HEK293 (cell line): ENCODE measurements around the gene PLAGL1.

ENCODE experiments used
- CTCF ChIA-PET: fragments of 350-600 bp; formaldehyde crosslinking; extraction: SDS; loops from one replicate; lab custom pipeline; 2021; ENCODE audit warnings: antibody characterized with exemption; lab: Yijun Ruan, JAX
- POLR2A ChIA-PET: fragments of 300-600 bp; formaldehyde crosslinking; extraction: SDS; loops from one replicate; lab custom pipeline; 2020; ENCODE audit warnings: antibody characterized with exemption, inconsistent platforms; lab: Yijun Ruan, JAX
- H3K27ac ChIP-seq: fragments of 200-500 bp; sonication (Bioruptor generic); 2 replicates; pipeline ENCODE4 v1.5.1; 2014; ENCODE audit warnings: low read depth, low read length, control low read depth, inconsistent platforms; ENCODE audit errors: extremely low read depth
- H3K36me3 ChIP-seq, 2 experiments: fragments of 200-500 bp in 1 of 2; sonication (Bioruptor generic) in 1 of 2; 1 replicate in 1 of 2; 2 replicates in 1 of 2; pipeline ENCODE4 v1.5.1; 2014 to 2017; ENCODE audit warnings: inconsistent platforms in 2 of 2, low read length in 2 of 2; ENCODE audit not compliant: control insufficient read depth in 2 of 2, insufficient read depth in 1 of 2
- H3K4me1 ChIP-seq: fragments of 200-500 bp; sonication (Bioruptor generic); 2 replicates; pipeline ENCODE4 v1.5.1; 2014; ENCODE audit warnings: mild to moderate bottlenecking, low read length, inconsistent platforms; ENCODE audit not compliant: control insufficient read depth, insufficient read depth
- H3K4me3 ChIP-seq: 2 replicates; pipeline ENCODE4 v1.5.1; 2011; ENCODE audit warnings: low read depth, mild to moderate bottlenecking, control low read depth, low read length, moderate library complexity
- H3K9me3 ChIP-seq: fragments of 200-500 bp; sonication (Bioruptor generic); 2 replicates; pipeline ENCODE4 v1.5.1; 2014; ENCODE audit warnings: low read depth, low read length, inconsistent platforms; ENCODE audit not compliant: control insufficient read depth, insufficient read depth
- BCL11B ChIP-seq: fragments of 450-650 bp; formaldehyde crosslinking; IDR thresholded peaks from 2 replicates; pipeline ENCODE4 v1.5.1; 2016; ENCODE audit warnings: low read depth, missing biosample characterization, missing genetic modification characterization
- BCL6B ChIP-seq: fragments of 450-650 bp; formaldehyde crosslinking; IDR thresholded peaks from 2 replicates; pipeline ENCODE4 v1.5.1; 2017; ENCODE audit warnings: missing biosample characterization, missing genetic modification characterization
- SALL2 ChIP-seq: fragments of 450-650 bp; formaldehyde crosslinking; IDR thresholded peaks from 2 replicates; pipeline ENCODE4 v1.5.0; 2017; ENCODE audit warnings: missing biosample characterization, mild to moderate bottlenecking, missing genetic modification characterization, borderline replicate concordance
- SP7 ChIP-seq: fragments of 450-650 bp; formaldehyde crosslinking; IDR thresholded peaks from 2 replicates; pipeline ENCODE4 v1.5.1; 2016; ENCODE audit warnings: missing biosample characterization, missing genetic modification characterization
- ZBTB17 ChIP-seq: fragments of 450-650 bp; formaldehyde crosslinking; IDR thresholded peaks from 2 replicates; pipeline ENCODE4 v1.5.1; 2016; ENCODE audit warnings: missing biosample characterization, missing genetic modification characterization
- ZBTB48 ChIP-seq: fragments of 450-650 bp; formaldehyde crosslinking; IDR thresholded peaks from 2 replicates; pipeline ENCODE4 v1.5.1; 2016; ENCODE audit warnings: missing biosample characterization, missing genetic modification characterization
- ZBTB7A ChIP-seq: fragments of 450-650 bp; formaldehyde crosslinking; IDR thresholded peaks from 2 replicates; pipeline ENCODE4 v1.5.1; 2016; ENCODE audit warnings: low read depth, missing biosample characterization, missing genetic modification characterization
- ZFP69B ChIP-seq: fragments of 450-650 bp; formaldehyde crosslinking; IDR thresholded peaks from 2 replicates; pipeline ENCODE4 v1.5.1; 2016; ENCODE audit warnings: missing biosample characterization, missing genetic modification characterization
- ZIC2 ChIP-seq: fragments of 450-650 bp; formaldehyde crosslinking; IDR thresholded peaks from 2 replicates; pipeline ENCODE4 v1.5.1; 2016; ENCODE audit warnings: missing biosample characterization, missing genetic modification characterization
- ZNF114 ChIP-seq: fragments of 450-650 bp; formaldehyde crosslinking; IDR thresholded peaks from 2 replicates; pipeline ENCODE4 v1.5.0; 2017; ENCODE audit warnings: missing biosample characterization, missing genetic modification characterization
- ZNF23 ChIP-seq: fragments of 450-650 bp; formaldehyde crosslinking; IDR thresholded peaks from 2 replicates; pipeline ENCODE4 v1.5.1; 2016; ENCODE audit warnings: missing biosample characterization, missing genetic modification characterization, borderline replicate concordance
- ZNF416 ChIP-seq: fragments of 450-650 bp; formaldehyde crosslinking; IDR thresholded peaks from 2 replicates; pipeline ENCODE4 v1.5.1; 2016; ENCODE audit warnings: missing biosample characterization, missing genetic modification characterization
- ZNF449 ChIP-seq: fragments of 450-650 bp; formaldehyde crosslinking; IDR thresholded peaks from 2 replicates; pipeline ENCODE4 v1.5.1; 2017; ENCODE audit warnings: missing biosample characterization, mild to moderate bottlenecking, missing genetic modification characterization, moderate library complexity
- ZNF600 ChIP-seq: fragments of 450-650 bp; formaldehyde crosslinking; IDR thresholded peaks from 2 replicates; pipeline ENCODE4 v1.5.1; 2016; ENCODE audit warnings: missing biosample characterization, missing genetic modification characterization
- ZNF692 ChIP-seq: fragments of 450-650 bp; formaldehyde crosslinking; IDR thresholded peaks from 2 replicates; pipeline ENCODE4 v1.5.1; 2016; ENCODE audit warnings: missing biosample characterization, missing genetic modification characterization
- ZNF707 ChIP-seq: fragments of 450-650 bp; formaldehyde crosslinking; IDR thresholded peaks from 2 replicates; pipeline ENCODE4 v1.5.1; 2016; ENCODE audit warnings: missing biosample characterization, missing genetic modification characterization
- ZXDB ChIP-seq: fragments of 450-650 bp; formaldehyde crosslinking; IDR thresholded peaks from 2 replicates; pipeline ENCODE4 v1.5.1; 2016; ENCODE audit warnings: missing biosample characterization, missing genetic modification characterization

The PLAGL1 gene

GRCh38 chr6:143993965-143994646 is 14.0 kb downstream of the PLAGL1 start:
- CTCF ChIA-PET: interaction anchor here (0.6 kb wide), 1 partner anchor 37 kb away, joined by 3 read pairs; no protein-coding TSS in a partner anchor
- Histone ChIP-seq H3K4me1 (no peaks in the 10 kb centered on the region), H3K9me3 (no peaks in the 10 kb centered on the region), H3K36me3 (no peaks in the 10 kb centered on the region), H3K4me3 (no peak overlapping the region), H3K27ac (no peak overlapping the region)
- POLR2A ChIA-PET: no interaction called here
- TF ChIP-seq ZNF23 (tag by site-specific recombination): no peak
- TF ChIP-seq SP7 (tag by site-specific recombination): no peak
- TF ChIP-seq BCL11B: no peak
- no peak for TF ChIP-seq ZNF692 (tag by site-specific recombination)
- TF ChIP-seq ZNF449 (tag by site-specific recombination): no peak
- TF ChIP-seq ZNF600 (tag by site-specific recombination): no peak
- no peak for TF ChIP-seq ZFP69B (tag by site-specific recombination)
- no peak for TF ChIP-seq ZBTB48 (tag by site-specific recombination)
- TF ChIP-seq ZBTB17 (tag by site-specific recombination): no peak
- TF ChIP-seq ZNF416 (tag by site-specific recombination): no peak

- Histone ChIP-seq H3K4me1 (no peaks in the 10 kb centered on the region), H3K9me3 (no peaks in the 10 kb centered on the region), H3K27ac (no peak overlapping the region), H3K36me3 (no peaks in the 10 kb centered on the region), H3K4me3 (no peak overlapping the region)
- POLR2A ChIA-PET: no interaction called here
- CTCF ChIA-PET: no interaction called here
- TF ChIP-seq ZIC2 (tag by site-specific recombination): no peak
- peak; percentile 65; the same call in 1 of the 2 replicates for TF ChIP-seq ZNF707 (tag by site-specific recombination)
These were observed 15.8 kb downstream of the PLAGL1 start for GRCh38 chr6:143992285-143992684.

- H3K4me3 ChIP-seq: no peak overlapping the region
- CTCF ChIA-PET: interaction anchor here (0.6 to 2.0 kb wide), 8 partner anchors 8 to 547 kb away, joined by 3 to 12 read pairs (median 3); no protein-coding TSS in a partner anchor
- H3K27ac ChIP-seq: no peak overlapping the region
- H3K4me1 ChIP-seq: no peaks in the 10 kb centered on the region
- H3K9me3 ChIP-seq: no peaks in the 10 kb centered on the region
- TF ChIP-seq BCL6B (tag by site-specific recombination): no peak
- no peak for TF ChIP-seq ZXDB
- TF ChIP-seq SALL2: no peak
- no peak for TF ChIP-seq ZNF114 (tag by site-specific recombination)
- TF ChIP-seq ZBTB7A (tag by site-specific recombination): no peak
- TF ChIP-seq, all 188 proteins: peak for 0
- POLR2A ChIA-PET: no interaction called here
- no peaks in the 10 kb centered on the region for H3K36me3 ChIP-seq
These were observed 21.5 kb downstream of the PLAGL1 start for GRCh38 chr6:143986463-143987065.
